KMS-11 (cell line): Measurements from ENCODE around the gene PPP1R1B.

Source experiments
- H2AFZ ChIP-seq: fragments of 200-600 bp; sonication (generic); 2 replicates; pipeline ENCODE4 v1.6.1; 2016; ENCODE audit warnings: antibody characterized with exemption, mixed run types, low read depth
- H3K27ac ChIP-seq: fragments of 200-600 bp; sonication (generic); 2 replicates; pipeline ENCODE4 v1.6.1; 2016; ENCODE audit warnings: mild to moderate bottlenecking, mixed run types
- H3K27me3 ChIP-seq: fragments of 200-600 bp; sonication (generic); 2 replicates; pipeline ENCODE4 v1.6.1; 2017; ENCODE audit warnings: mild to moderate bottlenecking, low read depth, mixed run types, moderate library complexity; ENCODE audit not compliant: insufficient read depth
- H3K36me3 ChIP-seq: fragments of 200-600 bp; sonication (generic); 2 replicates; pipeline ENCODE4 v1.6.1; 2017; ENCODE audit warnings: mild to moderate bottlenecking, mixed run types; ENCODE audit not compliant: insufficient read depth
- H3K4me1 ChIP-seq: fragments of 200-600 bp; sonication (generic); 2 replicates; pipeline ENCODE4 v1.6.1; 2016; ENCODE audit warnings: mild to moderate bottlenecking, low read depth, mixed run types; ENCODE audit not compliant: poor library complexity, severe bottlenecking
- H3K4me2 ChIP-seq: fragments of 200-600 bp; sonication (generic); 2 replicates; pipeline ENCODE4 v1.7.0; 2016; ENCODE audit warnings: mild to moderate bottlenecking, mixed run types
- H3K4me3 ChIP-seq: fragments of 200-600 bp; sonication (generic); IDR thresholded peaks from 2 replicates; pipeline ENCODE4 v1.6.1; 2017; ENCODE audit warnings: low read depth, low read length, mixed read lengths; ENCODE audit not compliant: insufficient read depth
- H3K79me2 ChIP-seq: fragments of 200-600 bp; sonication (generic); 2 replicates; pipeline ENCODE4 v1.6.1; 2016; ENCODE audit warnings: low read depth, mixed run types; ENCODE audit not compliant: insufficient read depth
- H3K9ac ChIP-seq: fragments of 200-600 bp; sonication (generic); 2 replicates; pipeline ENCODE4 v1.6.1; 2016; ENCODE audit warnings: mild to moderate bottlenecking, mixed run types
- H4K20me1 ChIP-seq: fragments of 200-600 bp; sonication (generic); 2 replicates; pipeline ENCODE4 v1.6.1; 2016; ENCODE audit warnings: mild to moderate bottlenecking, mixed run types; ENCODE audit not compliant: insufficient read depth
- TF ChIP-seq, protein P1 (sequence below): fragments of 200-600 bp; sonication (generic); conservative IDR thresholded peaks from 2 replicates; pipeline ENCODE4 v1.6.1; 2017; ENCODE audit warnings: low read depth, mild to moderate bottlenecking, antibody characterized with exemption, low read length, moderate library complexity, mixed read lengths

Gene PPP1R1B

DNA sequence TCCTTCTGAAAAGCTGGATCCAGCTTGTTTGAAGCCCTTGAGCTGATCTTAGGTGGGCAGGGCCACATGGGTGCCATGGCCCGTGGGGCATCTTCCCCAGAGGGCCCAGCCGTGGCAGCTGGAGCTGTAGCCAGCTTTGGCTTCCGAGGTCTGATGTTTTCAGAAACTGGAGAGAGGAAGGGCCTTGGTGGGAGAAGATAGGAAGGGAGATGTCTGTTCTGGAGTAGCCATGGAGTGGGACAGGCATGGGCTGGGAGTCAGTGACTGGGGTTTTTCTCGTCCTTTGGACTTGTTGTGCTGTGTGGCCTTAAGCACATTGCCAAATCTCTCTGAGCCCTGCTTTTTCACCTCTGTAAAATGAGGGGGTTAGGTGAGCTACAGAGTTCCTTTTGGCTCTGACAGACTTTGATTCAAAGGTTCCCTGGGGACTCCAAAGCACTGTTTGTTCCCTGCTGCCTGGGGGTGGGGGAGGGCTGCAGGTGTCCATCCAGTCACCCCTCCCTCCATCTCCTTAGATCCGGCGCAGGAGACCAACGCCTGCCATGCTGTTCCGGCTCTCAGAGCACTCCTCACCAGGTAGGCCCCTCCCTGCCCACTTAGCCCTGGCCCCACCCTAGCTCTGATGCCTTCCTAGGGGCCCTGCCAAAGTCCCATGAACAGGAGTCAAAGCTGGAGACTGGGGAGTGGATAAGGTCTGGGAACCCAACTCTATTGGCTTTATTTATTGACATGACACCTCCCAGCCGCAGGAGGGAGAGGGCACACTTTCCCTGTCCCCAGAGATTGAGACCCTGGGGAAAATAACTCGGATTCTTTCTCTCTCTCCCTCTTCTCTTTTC is 2.1 kb downstream of the PPP1R1B start:
- Histone ChIP-seq H3K4me2 (no peak overlapping the region), H3K9ac (no peak overlapping the region), H3K4me3 (no peak overlapping the region), H3K27ac (no peak overlapping the region), H3K27me3 (peaks cover 8% of the 10 kb centered on the region; the same call in 1 of the 2 replicates), H3K4me1 (peaks cover 2% of the 10 kb centered on the region), H3K36me3 (no peaks in the 10 kb centered on the region), H3K79me2 (no peaks in the 10 kb centered on the region), H2AFZ (no peak overlapping the region), H4K20me1 (no peaks in the 10 kb centered on the region)
- TF ChIP-seq, protein P1, sequence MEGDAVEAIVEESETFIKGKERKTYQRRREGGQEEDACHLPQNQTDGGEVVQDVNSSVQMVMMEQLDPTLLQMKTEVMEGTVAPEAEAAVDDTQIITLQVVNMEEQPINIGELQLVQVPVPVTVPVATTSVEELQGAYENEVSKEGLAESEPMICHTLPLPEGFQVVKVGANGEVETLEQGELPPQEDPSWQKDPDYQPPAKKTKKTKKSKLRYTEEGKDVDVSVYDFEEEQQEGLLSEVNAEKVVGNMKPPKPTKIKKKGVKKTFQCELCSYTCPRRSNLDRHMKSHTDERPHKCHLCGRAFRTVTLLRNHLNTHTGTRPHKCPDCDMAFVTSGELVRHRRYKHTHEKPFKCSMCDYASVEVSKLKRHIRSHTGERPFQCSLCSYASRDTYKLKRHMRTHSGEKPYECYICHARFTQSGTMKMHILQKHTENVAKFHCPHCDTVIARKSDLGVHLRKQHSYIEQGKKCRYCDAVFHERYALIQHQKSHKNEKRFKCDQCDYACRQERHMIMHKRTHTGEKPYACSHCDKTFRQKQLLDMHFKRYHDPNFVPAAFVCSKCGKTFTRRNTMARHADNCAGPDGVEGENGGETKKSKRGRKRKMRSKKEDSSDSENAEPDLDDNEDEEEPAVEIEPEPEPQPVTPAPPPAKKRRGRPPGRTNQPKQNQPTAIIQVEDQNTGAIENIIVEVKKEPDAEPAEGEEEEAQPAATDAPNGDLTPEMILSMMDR: no peak

DNA sequence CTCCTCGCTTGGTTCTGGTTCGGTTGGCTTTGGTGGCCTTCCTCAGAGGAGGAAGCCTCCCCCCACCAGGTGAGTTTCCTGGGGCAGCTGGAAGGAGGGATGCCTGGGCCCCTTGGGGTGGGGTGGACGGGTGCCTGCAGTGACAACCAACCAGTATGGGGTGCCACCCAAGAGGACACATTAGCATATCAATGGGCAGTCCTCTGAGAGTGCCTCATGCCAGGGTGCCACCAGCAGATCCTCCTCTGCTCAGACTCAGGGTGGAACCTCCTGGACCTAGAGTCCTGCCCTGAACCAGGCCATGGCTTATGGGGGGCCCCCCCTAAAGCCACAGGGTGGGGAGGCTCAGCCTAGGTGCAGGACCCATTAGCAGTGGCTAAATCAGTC is 2.7 kb downstream of the PPP1R1B start:
- Histone ChIP-seq H3K4me3 (no peak overlapping the region), H3K4me1 (peaks cover 4% of the 10 kb centered on the region), H3K36me3 (no peaks in the 10 kb centered on the region), H3K4me2 (no peak overlapping the region), H3K79me2 (no peaks in the 10 kb centered on the region), H3K27ac (no peak overlapping the region), H2AFZ (no peak overlapping the region), H4K20me1 (no peaks in the 10 kb centered on the region), H3K9ac (no peak overlapping the region), H3K27me3 (peaks cover 8% of the 10 kb centered on the region; the same call in 1 of the 2 replicates)
- TF ChIP-seq, protein P1: no peak

DNA sequence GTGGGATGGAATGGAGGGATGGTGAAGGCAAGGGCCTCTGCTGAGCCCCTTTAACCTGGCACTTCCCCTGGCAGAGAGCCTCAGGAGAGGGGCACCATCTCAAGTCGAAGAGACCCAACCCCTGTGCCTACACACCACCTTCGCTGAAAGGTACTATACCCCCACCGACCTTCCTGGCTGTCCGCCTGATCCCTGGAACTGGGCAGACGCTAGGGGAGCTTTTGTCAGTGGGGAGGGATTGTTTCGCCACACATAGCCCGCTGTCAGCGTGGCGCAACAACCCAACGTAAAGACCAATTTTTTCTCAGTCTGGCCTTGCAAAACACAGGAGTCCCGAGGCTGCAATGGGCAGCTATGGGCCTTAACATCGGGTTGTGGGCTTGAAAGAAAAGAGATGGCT is 3.1 kb downstream of the PPP1R1B start:
- no peak overlapping the region for H2AFZ ChIP-seq
- H3K36me3 ChIP-seq: no peaks in the 10 kb centered on the region
- H3K27ac ChIP-seq: no peak overlapping the region
- TF ChIP-seq, protein P1: no peak
- peaks cover 8% of the 10 kb centered on the region; the same call in 1 of the 2 replicates for H3K27me3 ChIP-seq
- no peaks in the 10 kb centered on the region for H4K20me1 ChIP-seq
- H3K9ac ChIP-seq: no peak overlapping the region
- peaks cover 8% of the 10 kb centered on the region for H3K4me1 ChIP-seq
- no peak overlapping the region for H3K4me2 ChIP-seq
- H3K4me3 ChIP-seq: no peak overlapping the region
- no peaks in the 10 kb centered on the region for H3K79me2 ChIP-seq

DNA sequence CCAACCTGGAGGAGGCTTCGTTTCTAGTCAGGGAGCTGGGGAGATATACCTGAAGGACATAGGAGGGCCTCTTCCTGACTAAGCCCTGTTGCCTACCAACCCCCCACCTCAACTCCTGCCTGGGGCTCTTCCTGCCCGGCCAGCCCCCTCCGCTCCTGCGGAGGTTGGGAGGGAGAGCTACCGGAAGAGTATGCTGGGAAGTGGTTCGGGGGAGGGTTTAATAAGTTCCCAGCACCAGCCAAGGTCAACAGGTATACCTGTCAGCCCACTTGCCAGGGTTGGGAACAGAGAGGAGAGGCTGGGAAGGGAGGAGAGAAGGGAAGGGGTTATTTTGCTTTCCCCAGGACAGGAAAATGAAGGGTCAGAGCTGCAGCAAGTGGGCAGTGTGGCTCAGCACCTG is 4.7 kb downstream of the PPP1R1B start:
- H3K4me1 ChIP-seq: peaks cover 18% of the 10 kb centered on the region
- H3K27ac ChIP-seq: no peak overlapping the region

More for the DNA sequence above, 4.7 kb downstream of the PPP1R1B start:
- Histone ChIP-seq H3K9ac (no peak overlapping the region), H2AFZ (no peak overlapping the region), H4K20me1 (no peaks in the 10 kb centered on the region), H3K4me2 (no peak overlapping the region), H3K79me2 (no peaks in the 10 kb centered on the region), H3K27me3 (peaks cover 8% of the 10 kb centered on the region; the same call in 1 of the 2 replicates), H3K4me3 (no peak overlapping the region), H3K36me3 (no peaks in the 10 kb centered on the region)
- TF ChIP-seq, protein P1: no peak
